ENCODE results near the gene ADH4.

- no peak for TF ChIP-seq EZH2phosphoT487 (IDR thresholded peaks at IDR 0.05; ENCODE audit: low read length)
- no peak for TF ChIP-seq CTCF (IDR thresholded peaks at IDR 0.05; ENCODE audit: low read length)
These were observed 67.7 kb downstream of the ADH4 start for GRCh38 chr4:99076292-99076976.

Data from MM.1S (cell line).